ENCODE measurements around the gene DACT1.

DNA sequence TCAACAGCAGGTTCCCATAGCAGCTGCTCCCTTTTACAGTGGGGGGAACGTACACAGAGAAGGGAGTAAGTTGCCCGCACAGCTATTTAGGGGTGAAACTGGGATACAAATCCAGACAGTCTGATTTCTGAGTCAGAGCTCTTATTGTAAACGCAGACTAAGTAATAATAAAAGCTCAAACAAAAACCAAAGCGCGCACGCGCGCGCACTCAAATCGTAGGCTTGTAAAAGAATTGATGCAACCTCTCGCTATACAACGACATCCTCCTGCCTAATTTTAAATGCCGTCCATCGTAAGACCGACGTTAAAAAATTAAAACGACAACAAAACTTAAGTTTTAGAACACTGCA lies 747 bp upstream of the DACT1 start:
- TF ChIP-seq CTCF (IDR thresholded peaks at IDR 0.05) (no peak), POLR2A (IDR thresholded peaks at IDR 0.05) (no peak)

All from lower leg skin (tissue), 3 donors.